GM21390 (cell line): Measurements from ENCODE around the gene TAS2R31.
"Not testable (repeated sequence)": the region's sequence is repeated elsewhere in the genome, so short reads cannot be mapped to it uniquely, and the experiment has no call there.

Source experiments
- ATAC-seq: cut with Tn5 transposase; IDR thresholded peaks from one replicate; pipeline ENCODE4 v1.9.1; 2021; ENCODE audit not compliant: unreplicated experiment

Gene TAS2R31

GRCh38 chr12:11031307-11031706 is at the start of gene TAS2R31:
Gene TAS2R31, minus strand, starts transcription at chr12:11031407. Its CDS starts 72 bp downstream, at chr12:11031335.
- no peak for ATAC-seq

- ATAC-seq: no peak
Observed at GRCh38 chr12:11078246-11078645, 47.0 kb upstream of the TAS2R31 start.

GRCh38 chr12:11075642-11076041 is 44.4 kb upstream of the TAS2R31 start:
- ATAC-seq: no peak

- no peak for ATAC-seq
Observed at GRCh38 chr12:11071414-11071813, 40.2 kb upstream of the TAS2R31 start.

GRCh38 chr12:11070999-11071398 is 39.8 kb upstream of the TAS2R31 start:
- ATAC-seq: no peak

GRCh38 chr12:11069854-11070365 is 38.7 kb upstream of the TAS2R31 start:
- no peak for ATAC-seq

GRCh38 chr12:11067514-11067913 is 36.3 kb upstream of the TAS2R31 start:
- no peak for ATAC-seq

GRCh38 chr12:11062194-11062593 is 31.0 kb upstream of the TAS2R31 start, which contains the start of gene TAS2R46:
Gene TAS2R46, minus strand, starts transcription at chr12:11062294. Its CDS starts 0 bp downstream, at chr12:11062294.
- ATAC-seq: not testable (repeated sequence)

GRCh38 chr12:11059784-11060183 is 28.6 kb upstream of the TAS2R31 start:
- no peak for ATAC-seq

- ATAC-seq: no peak
Observed at GRCh38 chr12:11059041-11059440, 27.8 kb upstream of the TAS2R31 start.

- ATAC-seq: no peak
Observed at GRCh38 chr12:11055306-11055705, 24.1 kb upstream of the TAS2R31 start.

- ATAC-seq: not testable (repeated sequence)
Observed at GRCh38 chr12:11049806-11050531, 18.8 kb upstream of the TAS2R31 start.

GRCh38 chr12:11041366-11041765 is 10.2 kb upstream of the TAS2R31 start:
- ATAC-seq: not testable (repeated sequence)

- no peak for ATAC-seq
Observed at GRCh38 chr12:11040162-11040561, 9.0 kb upstream of the TAS2R31 start.

GRCh38 chr12:11039171-11039570 is 8.0 kb upstream of the TAS2R31 start:
- no peak for ATAC-seq

GRCh38 chr12:11033959-11034358 is 2.8 kb upstream of the TAS2R31 start:
- ATAC-seq: not testable (repeated sequence)

- no peak for ATAC-seq
Observed at GRCh38 chr12:11026118-11026517, 5.1 kb downstream of the TAS2R31 start.

- no peak for ATAC-seq
Observed at GRCh38 chr12:11023387-11023786, 7.8 kb downstream of the TAS2R31 start.

- no peak for ATAC-seq
Observed at GRCh38 chr12:11022520-11022919, 8.7 kb downstream of the TAS2R31 start, which contains the start of gene TAS2R19. Gene TAS2R19, minus strand, starts transcription at chr12:11022620. Its CDS starts 49 bp downstream, at chr12:11022571.

GRCh38 chr12:11016937-11017336 is 14.3 kb downstream of the TAS2R31 start:
- ATAC-seq: no peak

GRCh38 chr12:11015775-11016430 is 15.3 kb downstream of the TAS2R31 start:
- ATAC-seq: no peak

- ATAC-seq: no peak
Observed at GRCh38 chr12:11014234-11014633, 17.0 kb downstream of the TAS2R31 start.
